Neuronal stem cell (in vitro differentiated cells): ENCODE results near the gene BLVRA.

ENCODE experiments used
- DNase-seq: peaks from one replicate; pipeline ENCODE4 v3.0.0-alpha.2; 2013; ENCODE audit warnings: low spot score
- H2AFZ ChIP-seq: one replicate; pipeline ENCODE4 v1.6.1; 2013; ENCODE audit warnings: mild to moderate bottlenecking, low read length, inconsistent platforms
- H2AK5ac ChIP-seq: 2 replicates; pipeline ENCODE4 v1.6.1; 2013; ENCODE audit warnings: low read depth, mild to moderate bottlenecking, inconsistent platforms, low read length, moderate library complexity, mixed read lengths
- H2BK120ac ChIP-seq: 2 replicates; pipeline ENCODE4 v1.6.1; 2013; ENCODE audit warnings: low read depth, mild to moderate bottlenecking, inconsistent platforms, low read length, moderate library complexity, mixed read lengths
- H2BK12ac ChIP-seq: one replicate; pipeline ENCODE4 v1.6.1; 2013; ENCODE audit warnings: low read length, inconsistent platforms
- H2BK15ac ChIP-seq: 2 replicates; pipeline ENCODE4 v1.6.1; 2013; ENCODE audit warnings: mild to moderate bottlenecking, low read length, inconsistent platforms, mixed read lengths
- H2BK5ac ChIP-seq: one replicate; pipeline ENCODE4 v1.6.1; 2013; ENCODE audit warnings: inconsistent platforms, mild to moderate bottlenecking, low read length, moderate library complexity
- H3K14ac ChIP-seq: one replicate; pipeline ENCODE4 v1.6.1; 2013; ENCODE audit warnings: low read length, inconsistent platforms
- H3K18ac ChIP-seq: 2 replicates; pipeline ENCODE4 v1.6.1; 2013; ENCODE audit warnings: low read length, inconsistent platforms
- H3K23ac ChIP-seq: 2 replicates; pipeline ENCODE4 v1.6.1; 2013; ENCODE audit warnings: low read depth, mild to moderate bottlenecking, mixed read lengths, low read length, inconsistent platforms; ENCODE audit not compliant: poor library complexity
- H3K27ac ChIP-seq: replicated peaks from 3 replicates; pipeline ENCODE4 v1.5.1; 2013; ENCODE audit warnings: low read length, inconsistent platforms
- H3K27me3 ChIP-seq, 3 experiments: 2 replicates each; pipeline ENCODE4 v1.6.1; 2013; ENCODE audit warnings: low read length in 3 of 3, mild to moderate bottlenecking in 2 of 3, inconsistent platforms in 1 of 3, low read depth in 1 of 3, mixed read lengths in 1 of 3, moderate library complexity in 1 of 3; ENCODE audit not compliant: control insufficient read depth in 3 of 3, insufficient read depth in 3 of 3
- H3K36me3 ChIP-seq, 2 donors: replicated peaks in 1 of 2; 2 replicates each; pipeline ENCODE4 v1.6.1; 2013; ENCODE audit warnings: low read length in 2 of 2; ENCODE audit not compliant: control insufficient read depth in 2 of 2, insufficient read depth in 2 of 2
- H3K4ac ChIP-seq: 2 replicates; pipeline ENCODE4 v1.6.1; 2013; ENCODE audit warnings: inconsistent platforms, mild to moderate bottlenecking, low read length, moderate library complexity
- H3K4me1 ChIP-seq, 2 donors: 1 replicate in 1 of 2; 2 replicates in 1 of 2; pipeline ENCODE4 v1.6.1; 2013; ENCODE audit warnings: low read length in 2 of 2, low read depth in 1 of 2; ENCODE audit not compliant: control insufficient read depth in 2 of 2, insufficient read depth in 1 of 2
- H3K4me2 ChIP-seq: one replicate; pipeline ENCODE4 v1.6.1; 2013; ENCODE audit warnings: mild to moderate bottlenecking, low read length, inconsistent platforms; ENCODE audit not compliant: insufficient read depth, poor library complexity, severe bottlenecking
- H3K4me3 ChIP-seq, 2 donors: 2 replicates each; pipeline ENCODE4 v1.5.1; 2013; ENCODE audit warnings: low read length in 2 of 2, mild to moderate bottlenecking in 2 of 2, inconsistent platforms in 1 of 2, moderate library complexity in 1 of 2
- H3K79me1 ChIP-seq: one replicate; pipeline ENCODE4 v1.6.1; 2013; ENCODE audit warnings: low read depth, mild to moderate bottlenecking, inconsistent platforms, low read length, moderate library complexity
- H3K9ac ChIP-seq: one replicate; pipeline ENCODE4 v1.6.1; 2013; ENCODE audit warnings: mild to moderate bottlenecking, low read depth, low read length, inconsistent platforms; ENCODE audit not compliant: poor library complexity
- H3K9me3 ChIP-seq, 2 donors: replicated peaks in 1 of 2; 2 replicates each; pipeline versions ENCODE3 to v1.6.1; 2013; ENCODE audit warnings: low read length in 2 of 2, mild to moderate bottlenecking in 2 of 2, inconsistent platforms in 1 of 2, low read depth in 1 of 2, mixed read lengths in 1 of 2, moderate library complexity in 1 of 2; ENCODE audit not compliant: control insufficient read depth in 2 of 2, insufficient read depth in 1 of 2
- H4K8ac ChIP-seq: one replicate; pipeline ENCODE4 v1.6.1; 2013; ENCODE audit warnings: low read depth, mild to moderate bottlenecking, inconsistent platforms, low read length, moderate library complexity
- H4K91ac ChIP-seq: one replicate; pipeline ENCODE4 v1.6.1; 2013; ENCODE audit warnings: low read length, low read depth, mild to moderate bottlenecking, inconsistent platforms; ENCODE audit not compliant: poor library complexity
- WGBS, 2 donors: extraction: QIAGEN DNeasy Blood & Tissue Kit; methylation state at CpG; one replicate each; pipeline ENCODE4 v1.1.7; 2013; ENCODE audit warnings: missing lambda C conversion rate in 2 of 2, mixed read lengths in 1 of 2; ENCODE audit not compliant: insufficient read length in 2 of 2, insufficient replicate concordance in 1 of 2; ENCODE audit errors: extremely low coverage in 2 of 2; 5-methylcytosine and 5-hydroxymethylcytosine counted together

BLVRA gene

GRCh38 chr7:43758822-43759683 lies 573 bp downstream of the BLVRA start:
- Histone ChIP-seq H2AFZ (peak overlapping the region; percentile 99), H3K18ac (peak overlapping the region; percentile 98), H3K14ac (no peak overlapping the region), H3K79me1 (no peaks in the 10 kb centered on the region), H3K23ac (peak overlapping the region; percentile 94), H2BK15ac (no peak overlapping the region), H4K8ac (no peak overlapping the region), H3K4me2 (peak overlapping the region; percentile 92), H3K9ac (peak overlapping the region; percentile 55), H2BK12ac (no peak overlapping the region), H3K4ac (no peak overlapping the region), H3K4me3 (peak overlapping the region; percentile 54 to 89), H2AK5ac (no peak overlapping the region), H3K27ac (no peak overlapping the region), H4K91ac (no peak overlapping the region), H3K36me3 (no peaks in the 10 kb centered on the region), H3K4me1 (peaks cover 2 to 7% of the 10 kb centered on the region in 2 donors), H3K9me3 (no peaks in the 10 kb centered on the region), H3K27me3 (peaks cover 0 to 40% (median 11%) of the 10 kb centered on the region in 3 experiments), H2BK120ac (no peak overlapping the region), H2BK5ac (no peak overlapping the region)
- DNase-seq = peak; percentile 29
- WGBS, 2 donors = no CpG with 5 or more reads among the region's 56 CpGs

GRCh38 chr7:43760861-43761260 lies 2.4 kb downstream of the BLVRA start:
- H2AK5ac ChIP-seq = no peak overlapping the region
- no peaks in the 10 kb centered on the region for H3K79me1 ChIP-seq
- H4K91ac ChIP-seq = no peak overlapping the region
- H2BK120ac ChIP-seq = no peak overlapping the region
- H3K4ac ChIP-seq = no peak overlapping the region
- H2BK12ac ChIP-seq = no peak overlapping the region
- H2BK5ac ChIP-seq = no peak overlapping the region
- no peak overlapping the region for H2AFZ ChIP-seq
- H3K27ac ChIP-seq = no peak overlapping the region
- H3K23ac ChIP-seq = no peak overlapping the region
- peaks cover 0 to 38% (median 11%) of the 10 kb centered on the region in 3 experiments for H3K27me3 ChIP-seq
- DNase-seq = no peak
- no peak overlapping the region for H3K4me3 ChIP-seq
- H3K14ac ChIP-seq = no peak overlapping the region
- H3K4me2 ChIP-seq = no peak overlapping the region
- H4K8ac ChIP-seq = no peak overlapping the region
- H3K9me3 ChIP-seq = no peaks in the 10 kb centered on the region
- H3K9ac ChIP-seq = no peak overlapping the region
- peaks cover 2 to 9% of the 10 kb centered on the region in 2 donors for H3K4me1 ChIP-seq
- no peak overlapping the region for H2BK15ac ChIP-seq
- H3K36me3 ChIP-seq = no peaks in the 10 kb centered on the region
- WGBS, 2 donors = no CpG with 5 or more reads among the region's 5 CpGs
- no peak overlapping the region for H3K18ac ChIP-seq

- no peak overlapping the region for H3K27ac ChIP-seq
- H2BK12ac ChIP-seq = no peak overlapping the region
- H2BK120ac ChIP-seq = no peak overlapping the region
Measured at GRCh38 chr7:43761382-43761781, 2.9 kb downstream of the BLVRA start.

GRCh38 chr7:43761938-43762692 lies 3.6 kb downstream of the BLVRA start:
- no CpG with 5 or more reads among the region's 5 CpGs for WGBS, 2 donors
- Histone ChIP-seq H2BK15ac (no peak overlapping the region), H2AFZ (no peak overlapping the region), H3K36me3 (no peaks in the 10 kb centered on the region), H4K91ac (no peak overlapping the region), H3K9me3 (no peaks in the 10 kb centered on the region), H3K9ac (no peak overlapping the region), H3K27me3 (peaks cover 0 to 27% (median 11%) of the 10 kb centered on the region in 3 experiments), H3K23ac (no peak overlapping the region), H3K18ac (no peak overlapping the region), H2AK5ac (no peak overlapping the region), H3K4me1 (peaks cover 2 to 9% of the 10 kb centered on the region in 2 donors), H4K8ac (no peak overlapping the region), H3K4me2 (no peak overlapping the region), H3K4me3 (no peak overlapping the region), H3K14ac (no peak overlapping the region), H3K27ac (no peak overlapping the region), H2BK12ac (no peak overlapping the region), H2BK5ac (no peak overlapping the region), H3K79me1 (no peaks in the 10 kb centered on the region), H2BK120ac (no peak overlapping the region), H3K4ac (no peak overlapping the region)
- DNase-seq = no peak

More at GRCh38 chr7:43761382-43761781, 2.9 kb downstream of the BLVRA start:
- no peaks in the 10 kb centered on the region for H3K36me3 ChIP-seq
- H3K9ac ChIP-seq = no peak overlapping the region
- H2AK5ac ChIP-seq = no peak overlapping the region
- H3K14ac ChIP-seq = no peak overlapping the region
- peaks cover 2 to 9% of the 10 kb centered on the region in 2 donors for H3K4me1 ChIP-seq
- H3K23ac ChIP-seq = no peak overlapping the region
- H3K79me1 ChIP-seq = no peaks in the 10 kb centered on the region
- no peak overlapping the region for H4K8ac ChIP-seq
- peaks cover 0 to 34% (median 11%) of the 10 kb centered on the region in 3 experiments for H3K27me3 ChIP-seq
- no CpG with 5 or more reads among the region's 1 CpG for WGBS, 2 donors
- no peak overlapping the region for H3K18ac ChIP-seq
- H2AFZ ChIP-seq = no peak overlapping the region
- no peak overlapping the region for H2BK15ac ChIP-seq
- no peaks in the 10 kb centered on the region for H3K9me3 ChIP-seq
- H3K4ac ChIP-seq = no peak overlapping the region
- DNase-seq = no peak
- H2BK5ac ChIP-seq = no peak overlapping the region
- no peak overlapping the region for H3K4me2 ChIP-seq
- H3K4me3 ChIP-seq = no peak overlapping the region
- H4K91ac ChIP-seq = no peak overlapping the region
